T-helper 1 cell treated with Interleukin-12 subunit alpha and Interleukin-12 subunit beta and Interleukin-4 antibody, amounts not matched to agents 30 μg/mL and 1 μg/mL, for 36 hours (primary cell): Measurements from ENCODE around the gene CATSPERZ.
"Not testable (repeated sequence)": the region's sequence is repeated elsewhere in the genome, so short reads cannot be mapped to it uniquely, and the experiment has no call there.

Source experiments
- H3K27ac Mint-ChIP-seq: one replicate; pipeline ENCODE4 v1.8.0; 2021; ENCODE audit warnings: mild to moderate bottlenecking, mixed read lengths
- H3K27me3 Mint-ChIP-seq: one replicate; pipeline ENCODE4 v1.8.0; 2021; ENCODE audit warnings: low read depth, mixed read lengths
- H3K36me3 Mint-ChIP-seq: one replicate; pipeline ENCODE4 v1.8.0; 2021; ENCODE audit warnings: low read depth, mixed read lengths
- H3K4me1 Mint-ChIP-seq: one replicate; pipeline ENCODE4 v1.8.0; 2021; ENCODE audit warnings: low read depth, mixed read lengths
- H3K4me3 Mint-ChIP-seq: one replicate; pipeline ENCODE4 v1.8.0; 2021; ENCODE audit warnings: mild to moderate bottlenecking, moderate library complexity, mixed read lengths
- H3K9me3 Mint-ChIP-seq: one replicate; pipeline ENCODE4 v1.8.0; 2021; ENCODE audit warnings: mixed read lengths

CATSPERZ gene

GRCh38 chr11:64315667-64316526, 15.7 kb downstream of the CATSPERZ start:
- not testable (repeated sequence) for H3K9me3 Mint-ChIP-seq, H3K27me3 Mint-ChIP-seq
- Mint-ChIP-seq H3K4me1 (peaks cover 31% of the 10 kb centered on the region), H3K4me3 (peak overlapping the region; percentile 87), H3K27ac (peak overlapping the region; percentile 100), H3K36me3 (peaks cover 27% of the 10 kb centered on the region)

GRCh38 chr11:64316672-64317324, 16.6 kb downstream of the CATSPERZ start:
- Mint-ChIP-seq H3K36me3 (peaks cover 32% of the 10 kb centered on the region), H3K4me1 (peaks cover 34% of the 10 kb centered on the region)

GRCh38 chr11:64317325-64317960, 17.3 kb downstream of the CATSPERZ start, which contains the start of gene TRMT112:
Gene TRMT112, minus strand, starts transcription at chr11:64317559. Its CDS starts 33 bp downstream, at chr11:64317526.
- Mint-ChIP-seq H3K36me3 (peaks cover 34% of the 10 kb centered on the region), H3K9me3 (no peaks in the 10 kb centered on the region), H3K27me3 (no peaks in the 10 kb centered on the region), H3K27ac (peak within 1 kb of the TSS; percentile 100), H3K4me3 (peak within 1 kb of the TSS; percentile 87), H3K4me1 (peaks cover 31% of the 10 kb centered on the region)

More at GRCh38 chr11:64316672-64317324, 16.6 kb downstream of the CATSPERZ start:
- Mint-ChIP-seq H3K27ac (peak overlapping the region; percentile 100), H3K27me3 (no peaks in the 10 kb centered on the region), H3K9me3 (no peaks in the 10 kb centered on the region), H3K4me3 (peak overlapping the region; percentile 87)

- Mint-ChIP-seq H3K27ac (peak within 1 kb of the TSS; percentile 100), H3K9me3 (no peaks in the 10 kb centered on the region), H3K27me3 (no peaks in the 10 kb centered on the region), H3K4me1 (peaks cover 24% of the 10 kb centered on the region), H3K4me3 (peak within 1 kb of the TSS; percentile 87), H3K36me3 (peaks cover 28% of the 10 kb centered on the region)
Measured at GRCh38 chr11:64317961-64318765, 18.0 kb downstream of the CATSPERZ start, which contains the start of gene PRDX5. Gene PRDX5, plus strand, starts transcription at chr11:64318121. Its CDS starts 95 bp downstream, at chr11:64318216.

- Mint-ChIP-seq H3K9me3 (no peaks in the 10 kb centered on the region), H3K27ac (peak overlapping the region; percentile 100), H3K4me3 (peak overlapping the region; percentile 87), H3K4me1 (peaks cover 22% of the 10 kb centered on the region), H3K36me3 (peaks cover 27% of the 10 kb centered on the region), H3K27me3 (no peaks in the 10 kb centered on the region)
Measured at GRCh38 chr11:64318766-64319761, 18.9 kb downstream of the CATSPERZ start.

- Mint-ChIP-seq H3K36me3 (peaks cover 23% of the 10 kb centered on the region), H3K9me3 (no peaks in the 10 kb centered on the region), H3K4me1 (peaks cover 22% of the 10 kb centered on the region), H3K27ac (peak overlapping the region; percentile 13), H3K27me3 (no peaks in the 10 kb centered on the region), H3K4me3 (no peak overlapping the region)
Measured at GRCh38 chr11:64320556-64320955, 20.4 kb downstream of the CATSPERZ start.

- H3K27me3 Mint-ChIP-seq: no peaks in the 10 kb centered on the region
- H3K27ac Mint-ChIP-seq: peak overlapping the region; percentile 35
- H3K4me1 Mint-ChIP-seq: peaks cover 22% of the 10 kb centered on the region
- peaks cover 23% of the 10 kb centered on the region for H3K36me3 Mint-ChIP-seq
- H3K9me3 Mint-ChIP-seq: no peaks in the 10 kb centered on the region
- H3K4me3 Mint-ChIP-seq: no peak overlapping the region
Measured at GRCh38 chr11:64321026-64321425, 20.9 kb downstream of the CATSPERZ start.

GRCh38 chr11:64321533-64321932, 21.4 kb downstream of the CATSPERZ start:
- H3K4me1 Mint-ChIP-seq: peaks cover 18% of the 10 kb centered on the region
- peaks cover 21% of the 10 kb centered on the region for H3K36me3 Mint-ChIP-seq
- H3K4me3 Mint-ChIP-seq: no peak overlapping the region
- no peak overlapping the region for H3K27ac Mint-ChIP-seq
- H3K27me3 Mint-ChIP-seq: no peaks in the 10 kb centered on the region
- H3K9me3 Mint-ChIP-seq: no peaks in the 10 kb centered on the region

- Mint-ChIP-seq H3K9me3 (no peaks in the 10 kb centered on the region), H3K27ac (no peak overlapping the region), H3K27me3 (no peaks in the 10 kb centered on the region), H3K4me1 (peaks cover 9% of the 10 kb centered on the region), H3K36me3 (peaks cover 17% of the 10 kb centered on the region), H3K4me3 (no peak overlapping the region)
Measured at GRCh38 chr11:64322925-64323260, 22.7 kb downstream of the CATSPERZ start.

GRCh38 chr11:64323373-64323772, 23.2 kb downstream of the CATSPERZ start:
- Mint-ChIP-seq H3K9me3 (no peaks in the 10 kb centered on the region), H3K4me3 (no peak overlapping the region), H3K27me3 (no peaks in the 10 kb centered on the region), H3K27ac (no peak overlapping the region), H3K4me1 (peaks cover 9% of the 10 kb centered on the region), H3K36me3 (peaks cover 17% of the 10 kb centered on the region)

GRCh38 chr11:64323984-64324383, 23.8 kb downstream of the CATSPERZ start:
- H3K36me3 Mint-ChIP-seq: peaks cover 17% of the 10 kb centered on the region
- not testable (repeated sequence) for H3K9me3 Mint-ChIP-seq, H3K4me3 Mint-ChIP-seq, H3K4me1 Mint-ChIP-seq, H3K27me3 Mint-ChIP-seq, H3K27ac Mint-ChIP-seq

GRCh38 chr11:64324692-64325469, 24.7 kb downstream of the CATSPERZ start:
- H3K36me3 Mint-ChIP-seq: peaks cover 13% of the 10 kb centered on the region
- H3K27me3 Mint-ChIP-seq: no peaks in the 10 kb centered on the region
- no peak overlapping the region for H3K27ac Mint-ChIP-seq
- H3K4me1 Mint-ChIP-seq: peaks cover 4% of the 10 kb centered on the region
- no peak overlapping the region for H3K4me3 Mint-ChIP-seq
- H3K9me3 Mint-ChIP-seq: no peaks in the 10 kb centered on the region
